Ovary (tissue), 9 donors: Measurements from ENCODE around the gene ATF7IP2. TPM values are rescaled to one million over a fixed set of nuclear protein-coding genes. Genes with fewer than 3 reads are reported as not detected.

Source experiments
- DNase-seq, 5 donors: peaks; one replicate each; pipeline ENCODE4 v3.0.0-alpha.2; 2019 to 2020
- H3K27ac ChIP-seq, 2 donors: fragments of 200-600 bp; one replicate each; pipeline versions ENCODE4 v1.5.1 to v1.8.0; 2019 to 2022
- H3K27me3 ChIP-seq: fragments of 200-600 bp; one replicate; pipeline ENCODE4 v1.8.0; 2022
- H3K36me3 ChIP-seq: fragments of 200-600 bp; sonication (generic); one replicate; pipeline ENCODE4 v1.5.1; 2019
- H3K4me1 ChIP-seq: one replicate; pipeline ENCODE4 v1.8.1; 2013; ENCODE audit warnings: mild to moderate bottlenecking, moderate library complexity; ENCODE audit not compliant: insufficient read depth
- H3K4me3 ChIP-seq: fragments of 200-600 bp; sonication (generic); one replicate; pipeline ENCODE4 v1.5.1; 2017
- H3K9me3 ChIP-seq, 2 donors: fragments of 200-600 bp in 1 of 2; sonication (generic) in 1 of 2; one replicate each; pipeline versions ENCODE4 v1.5.1 to v1.8.1; 2013 to 2019; ENCODE audit warnings: mild to moderate bottlenecking in 1 of 2, moderate library complexity in 1 of 2
- CTCF ChIP-seq, 3 donors: fragments of 450-650 bp in 2 of 3; fragments of 200-600 bp in 1 of 3; IDR thresholded peaks; one replicate each; pipeline versions ENCODE4 v1.5.1 to v1.8.0; 2016 to 2022; ENCODE audit warnings: antibody characterized with exemption in 3 of 3, mild to moderate bottlenecking in 1 of 3
- EP300 ChIP-seq: sonication (generic); formaldehyde crosslinking; IDR thresholded peaks from one replicate; pipeline ENCODE4 v1.6.1; 2017; ENCODE audit warnings: antibody characterized with exemption
- POLR2A ChIP-seq: fragments of 450-650 bp; IDR thresholded peaks from one replicate; pipeline ENCODE4 v1.6.1; 2017; ENCODE audit warnings: antibody characterized with exemption, mild to moderate bottlenecking, moderate library complexity
- WGBS, 3 donors: extraction: QIAGEN DNeasy Blood & Tissue Kit in 1 of 3; methylation state at CpG; one replicate each; pipeline versions ENCODE4 v1.1.5 to v1.1.7; 2013 to 2017; 5-methylcytosine and 5-hydroxymethylcytosine counted together
- intact Hi-C, 4 donors: fragments of 100-400 bp; cut with DNase I; formaldehyde crosslinking; loops; one replicate each; pipeline versions ENCODE4 v1.11.0 to v1.15.1; 2022 to 2023
- polyA plus RNA-seq, 2 donors: library from polyadenylated mRNA; stranded (reverse); fragments of 200-250 nt in 1 of 2; fragments of 350-450 nt in 1 of 2; fragmentation: Illumina TruSeq in 1 of 2; extraction: RNeasy Lipid Tissue Mini Kit (QIAGEN cat#74804) in 1 of 2; gene quantifications; one replicate each; pipeline ENCODE4 v1.2.3, GENCODE V29; 2013 to 2014
- small RNA-seq: library from RNA; depleted of rRNA; stranded (forward); fragments of <200 nt; gene quantifications from one replicate; pipeline ENCODE3, GENCODE V24; 2016
- total RNA-seq, 7 donors: library from RNA; depleted of rRNA in 2 of 7; stranded (reverse); fragments of >200 nt in 2 of 7; fragmentation: NEBNext Ultra II Directional in 3 of 7; extraction: Animal tissue kit (Norgen Biotek cat#: 25700) in 3 of 7; gene quantifications; one replicate each; pipeline versions ENCODE4 v1.1.0 to v1.2.4, GENCODE V29; 2016 to 2023
- donor health status: DM: no; HTN: no; CAD: no; lungs with moderate emphysema.
- donor health status: DM: no; HTN: no; CAD: no.
- donor health status: Bipolar disorder and iron deficiency.
- donor health status: DM: yes; HTN: yes; CAD: no.
- donor health status: DM: no; HTN: no; CAD: no.
- donor health status: DM: yes; HTN: yes; CAD: no.

Gene ATF7IP2
- total and polyA plus RNA-seq, 9 donors: 3.5 to 20.8 (median 8.8) TPM

GRCh38 chr16:10529895-10530669 is 144.2 kb downstream of the ATF7IP2 start:
- H3K4me3 ChIP-seq: no peak overlapping the region
- DNase-seq: no peak
- H3K27me3 ChIP-seq: no peaks in the 10 kb centered on the region
- no peak overlapping the region for H3K27ac ChIP-seq
- no peaks in the 10 kb centered on the region for H3K9me3 ChIP-seq
- H3K4me1 ChIP-seq: no peaks in the 10 kb centered on the region
- TF ChIP-seq POLR2A (no peak), CTCF (IDR thresholded peaks at IDR 0.05) (no peak), EP300 (no peak)
- WGBS, 3 donors: 53 to 83% (median 59%) methylated on average over 1 of the region's 1 CpG
- H3K36me3 ChIP-seq: no peaks in the 10 kb centered on the region
- intact Hi-C loops: loop anchor here in 2 of 4 donors (5.0 to 10.0 kb wide), 2 partner anchors 45 to 207 kb away; no protein-coding TSS in a partner anchor

- no peaks in the 10 kb centered on the region for H3K27me3 ChIP-seq
- H3K4me3 ChIP-seq: no peak overlapping the region
- no peak overlapping the region for H3K27ac ChIP-seq
- no peaks in the 10 kb centered on the region for H3K4me1 ChIP-seq
- H3K9me3 ChIP-seq: no peaks in the 10 kb centered on the region
- DNase-seq: no peak
- WGBS, 3 donors: 82 to 84% (median 83%) methylated on average over 14 of the region's 14 CpGs
- TF ChIP-seq EP300 (no peak), CTCF (IDR thresholded peaks at IDR 0.05) (no peak), POLR2A (no peak)
- no peaks in the 10 kb centered on the region for H3K36me3 ChIP-seq
- intact Hi-C loops: no loop called here
These were observed 144.8 kb downstream of the ATF7IP2 start for GRCh38 chr16:10530685-10531084.

DNA sequence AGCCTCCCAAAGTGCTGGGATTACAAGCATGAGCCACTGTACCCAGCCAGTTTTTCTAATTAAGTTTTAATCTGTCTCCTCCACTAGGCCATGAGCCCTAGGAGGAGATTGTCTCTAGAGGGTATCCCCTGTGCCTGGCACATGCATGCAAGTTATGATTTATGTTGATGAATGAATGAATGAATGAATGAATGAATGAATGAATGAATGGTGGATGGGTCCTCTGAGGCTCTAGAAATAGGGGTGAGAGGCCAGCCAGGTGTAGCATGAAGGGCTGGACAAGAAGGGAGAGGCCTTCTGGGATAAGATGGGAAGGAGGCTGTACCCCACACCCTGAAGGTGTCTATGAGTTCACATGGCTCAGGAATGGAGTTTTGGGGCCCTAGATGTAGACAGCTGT is 145.7 kb downstream of the ATF7IP2 start:
- intact Hi-C loops: no loop called here
- TF ChIP-seq POLR2A (no peak), CTCF (IDR thresholded peaks at IDR 0.05) (no peak), EP300 (no peak)
- Histone ChIP-seq H3K4me1 (no peaks in the 10 kb centered on the region), H3K27ac (no peak overlapping the region), H3K9me3 (no peaks in the 10 kb centered on the region), H3K36me3 (no peaks in the 10 kb centered on the region), H3K4me3 (no peak overlapping the region), H3K27me3 (no peaks in the 10 kb centered on the region)
- DNase-seq: no peak

Small RNA genes lying within 50 kb of the gene (small RNA-seq; reads per million reads assigned to genes)
- gene RNU6-633P: not detected

Other genes starting within 250 kb of the ATF7IP2 start
- 1 to 10 TPM in 2 of 7 donors, under 1 TPM in 4, not detected in 1; 0.08 to 5.4 (median 0.68) TPM for gene GRIN2A, start 203.6 kb upstream of the ATF7IP2 start, total RNA-seq
- under 1 TPM; 0.12 to 0.72 TPM for gene GRIN2A, start 203.6 kb upstream of the ATF7IP2 start, polyA plus RNA-seq
- 10 to 100 TPM; 38.9 to 97.7 (median 83.0) TPM for gene EMP2, start 194.5 kb downstream of the ATF7IP2 start, total RNA-seq
- gene EMP2, start 194.5 kb downstream of the ATF7IP2 start, polyA plus RNA-seq: 100 to 1,000 TPM in 1 of 2 donors, 10 to 100 TPM in 1; 43.8 to 114 TPM